Activated CD4-positive, alpha-beta T cell treated with anti-CD3 and anti-CD28 coated beads for 36 hours (primary cell): ENCODE data around the gene CES4A. TPM values are rescaled to one million over a fixed set of nuclear protein-coding genes. Genes with fewer than 3 reads are reported as not detected.
"Not testable (repeated sequence)": the region's sequence is repeated elsewhere in the genome, so short reads cannot be mapped to it uniquely, and the experiment has no call there.

ENCODE experiments used
- ATAC-seq: fragments of 200-7000 bp; cut with Tn5 transposase; one replicate; pipeline ENCODE4 v1.10.0; 2021; ENCODE audit warnings: mild to moderate bottlenecking, moderate library complexity
- CTCF ChIA-PET: fragments of 350-600 bp; sonication (Branson Sonifier 250); formaldehyde crosslinking; loops from one replicate; lab custom pipeline; 2021; ENCODE audit warnings: antibody characterized with exemption; lab: Charles Lee
- POLR2A ChIA-PET: fragments of 350-600 bp; sonication (Branson Sonifier 250); formaldehyde crosslinking; loops from one replicate; lab custom pipeline; 2021; ENCODE audit warnings: antibody characterized with exemption, inconsistent platforms; lab: Charles Lee
- DNase-seq: peaks from one replicate; pipeline ENCODE4 v3.0.0-alpha.2; 2020
- H3K27ac Mint-ChIP-seq: one replicate; pipeline ENCODE4 v1.8.0; 2021; ENCODE audit warnings: mixed read lengths
- H3K27me3 Mint-ChIP-seq: one replicate; pipeline ENCODE4 v1.8.0; 2021; ENCODE audit warnings: mixed read lengths
- H3K36me3 Mint-ChIP-seq: one replicate; pipeline ENCODE4 v1.8.0; 2021; ENCODE audit warnings: low read depth, mixed read lengths
- H3K4me1 Mint-ChIP-seq: one replicate; pipeline ENCODE4 v1.8.0; 2021; ENCODE audit warnings: mixed read lengths
- H3K4me3 Mint-ChIP-seq: one replicate; pipeline ENCODE4 v1.8.0; 2021; ENCODE audit warnings: mild to moderate bottlenecking, moderate library complexity, mixed read lengths
- H3K9me3 Mint-ChIP-seq: one replicate; pipeline ENCODE4 v1.8.0; 2021; ENCODE audit warnings: low read depth, mixed read lengths
- intact Hi-C, 2 experiments: fragments of 100-400 bp; cut with DNase I in 1 of 2; cut with micrococcal nuclease in 1 of 2; formaldehyde crosslinking; loops; one replicate each; pipeline versions ENCODE4 v1.14.2 to v1.15.1; 2022 to 2024; cut with DNase I, micrococcal nuclease
- total RNA-seq, 2 experiments: library from RNA; stranded (reverse); gene quantifications; one replicate each; pipeline ENCODE4 v1.2.3, GENCODE V29; 2021

Gene CES4A
- total RNA-seq, 2 experiments from 2014 or later: 13.5 to 15.7 TPM

GRCh38 chr16:66984892-66985311 is 3.5 kb upstream of the CES4A start:
- ATAC-seq: peak; percentile 87
- H3K4me1 Mint-ChIP-seq: peaks cover 39% of the 10 kb centered on the region
- intact Hi-C loops: loop anchor here (1.0 to 5.0 kb wide), 9 partner anchors 15 to 327 kb away; partner anchors contain the start of genes CBFB (in 1 of the 2), FBXL8 (in 1 of the 2) and TRADD (in 1 of the 2)
- no peaks in the 10 kb centered on the region for H3K9me3 Mint-ChIP-seq
- peak overlapping the region; percentile 96 for H3K27ac Mint-ChIP-seq
- H3K36me3 Mint-ChIP-seq: no peaks in the 10 kb centered on the region
- DNase-seq: peak; percentile 87
- no peaks in the 10 kb centered on the region for H3K27me3 Mint-ChIP-seq
- CTCF ChIA-PET: interaction anchor here (0.7 to 4.0 kb wide), 7 partner anchors 9 to 179 kb away, joined by 3 to 22 read pairs (median 10); no protein-coding TSS in a partner anchor
- POLR2A ChIA-PET: interaction anchor here (1.0 to 2.6 kb wide), 3 partner anchors 29 to 174 kb away, joined by 3 to 20 read pairs (median 3); no protein-coding TSS in a partner anchor
- peak overlapping the region; percentile 53 for H3K4me3 Mint-ChIP-seq

GRCh38 chr16:66986559-66986958 is 1.8 kb upstream of the CES4A start:
- no peak for ATAC-seq

GRCh38 chr16:66991545-66992077 is 3.2 kb downstream of the CES4A start:
- ChIA-PET CTCF (interaction anchor here (1.0 to 2.0 kb wide), 6 partner anchors 19 to 207 kb away, joined by 3 to 9 read pairs (median 6); partner anchors contain the start of genes CES3 and ELMO3), POLR2A (no interaction called here)
- Mint-ChIP-seq H3K4me1 (peaks cover 4% of the 10 kb centered on the region), H3K27me3 (no peaks in the 10 kb centered on the region), H3K36me3 (no peaks in the 10 kb centered on the region), H3K9me3 (no peaks in the 10 kb centered on the region), H3K4me3 (no peak overlapping the region), H3K27ac (no peak overlapping the region)
- DNase-seq: no peak
- ATAC-seq: no peak
- intact Hi-C loops: no loop called here

More at GRCh38 chr16:66986559-66986958, 1.8 kb upstream of the CES4A start:
- ChIA-PET CTCF (interaction anchor here (0.6 to 4.0 kb wide), 3 partner anchors 10 to 169 kb away, joined by 3 to 22 read pairs (median 16); no protein-coding TSS in a partner anchor), POLR2A (no interaction called here)
- no peak for DNase-seq
- no peaks in the 10 kb centered on the region for H3K9me3 Mint-ChIP-seq
- intact Hi-C loops: loop anchor here in 1 of 2 experiments (5.0 kb wide), 1 partner anchor 326 kb away; no protein-coding TSS in a partner anchor
- H3K4me3 Mint-ChIP-seq: peak overlapping the region; percentile 15
- no peaks in the 10 kb centered on the region for H3K27me3 Mint-ChIP-seq
- peak overlapping the region; percentile 76 for H3K27ac Mint-ChIP-seq
- no peaks in the 10 kb centered on the region for H3K36me3 Mint-ChIP-seq
- H3K4me1 Mint-ChIP-seq: peaks cover 32% of the 10 kb centered on the region

GRCh38 chr16:66993558-66993957 is 5.2 kb downstream of the CES4A start:
- H3K36me3 Mint-ChIP-seq, POLR2A ChIA-PET, H3K4me1 Mint-ChIP-seq, H3K27me3 Mint-ChIP-seq, ATAC-seq, intact Hi-C loops, CTCF ChIA-PET, H3K9me3 Mint-ChIP-seq, H3K27ac Mint-ChIP-seq, DNase-seq, H3K4me3 Mint-ChIP-seq: not testable (repeated sequence)

GRCh38 chr16:66996324-66996982 is 8.1 kb downstream of the CES4A start:
- intact Hi-C loops: no loop called here
- POLR2A ChIA-PET: no interaction called here
- no peak overlapping the region for H3K4me3 Mint-ChIP-seq
- CTCF ChIA-PET: interaction anchor here (0.6 to 1.0 kb wide), 2 partner anchors 12 to 430 kb away, joined by 3 read pairs; no protein-coding TSS in a partner anchor
- H3K4me1 Mint-ChIP-seq: peaks cover 11% of the 10 kb centered on the region
- DNase-seq (no peak), ATAC-seq (no peak)
- H3K9me3 Mint-ChIP-seq: no peaks in the 10 kb centered on the region
- no peak overlapping the region for H3K27ac Mint-ChIP-seq
- H3K36me3 Mint-ChIP-seq: no peaks in the 10 kb centered on the region
- no peaks in the 10 kb centered on the region for H3K27me3 Mint-ChIP-seq

GRCh38 chr16:66996983-66997358 is 8.6 kb downstream of the CES4A start:
- Mint-ChIP-seq H3K36me3 (no peaks in the 10 kb centered on the region), H3K4me1 (peaks cover 15% of the 10 kb centered on the region), H3K27me3 (no peaks in the 10 kb centered on the region), H3K27ac (no peak overlapping the region), H3K4me3 (no peak overlapping the region), H3K9me3 (no peaks in the 10 kb centered on the region)
- ATAC-seq: no peak
- CTCF ChIA-PET: interaction anchor here (0.6 to 1.0 kb wide), 3 partner anchors 12 to 430 kb away, joined by 3 read pairs; no protein-coding TSS in a partner anchor
- intact Hi-C loops: no loop called here
- DNase-seq: no peak
- POLR2A ChIA-PET: no interaction called here

GRCh38 chr16:67000384-67001351 is 12.3 kb downstream of the CES4A start:
- DNase-seq (peak; percentile 79), ATAC-seq (peak; percentile 80)
- intact Hi-C loops: loop anchor here (1.0 to 2.0 kb wide), 3 partner anchors 13 to 16 kb away; no protein-coding TSS in a partner anchor
- Mint-ChIP-seq H3K4me1 (peaks cover 15% of the 10 kb centered on the region), H3K27me3 (no peaks in the 10 kb centered on the region), H3K27ac (peak overlapping the region; percentile 87), H3K9me3 (no peaks in the 10 kb centered on the region), H3K36me3 (peaks cover 5% of the 10 kb centered on the region), H3K4me3 (peak overlapping the region; percentile 74)
- POLR2A ChIA-PET: no interaction called here
- CTCF ChIA-PET: interaction anchor here (2.0 kb wide), 1 partner anchor 17 kb away, joined by 5 read pairs; no protein-coding TSS in a partner anchor

- intact Hi-C loops: loop anchor here (1.0 to 2.0 kb wide), 2 partner anchors 12 to 17 kb away; no protein-coding TSS in a partner anchor
- no peaks in the 10 kb centered on the region for H3K27me3 Mint-ChIP-seq
- ChIA-PET POLR2A (no interaction called here), CTCF (interaction anchor here (0.5 to 2.0 kb wide), 2 partner anchors 16 to 265 kb away, joined by 3 to 5 read pairs; no protein-coding TSS in a partner anchor)
- peak overlapping the region; percentile 5 for H3K4me3 Mint-ChIP-seq
- H3K4me1 Mint-ChIP-seq: peaks cover 15% of the 10 kb centered on the region
- no peak for DNase-seq
- no peak for ATAC-seq
- no peaks in the 10 kb centered on the region for H3K9me3 Mint-ChIP-seq
- peaks cover 5% of the 10 kb centered on the region for H3K36me3 Mint-ChIP-seq
- no peak overlapping the region for H3K27ac Mint-ChIP-seq
Measured at GRCh38 chr16:67001726-67002125, 13.3 kb downstream of the CES4A start.

GRCh38 chr16:67006930-67007658 is 18.7 kb downstream of the CES4A start:
- DNase-seq: no peak
- Mint-ChIP-seq H3K9me3 (no peaks in the 10 kb centered on the region), H3K4me3 (no peak overlapping the region), H3K36me3 (peaks cover 5% of the 10 kb centered on the region), H3K27ac (no peak overlapping the region), H3K4me1 (peaks cover 5% of the 10 kb centered on the region), H3K27me3 (no peaks in the 10 kb centered on the region)
- CTCF ChIA-PET: interaction anchor here (0.5 to 1.7 kb wide), 7 partner anchors 11 to 596 kb away, joined by 3 to 14 read pairs (median 4); no protein-coding TSS in a partner anchor
- peak; percentile 37 for ATAC-seq
- POLR2A ChIA-PET: interaction anchor here (0.6 to 1.0 kb wide), 2 partner anchors 99 to 103 kb away, joined by 5 read pairs; no protein-coding TSS in a partner anchor
- intact Hi-C loops: no loop called here

- POLR2A ChIA-PET: interaction anchor here (0.6 kb wide), 1 partner anchor 94 kb away, joined by 3 read pairs; no protein-coding TSS in a partner anchor
- H3K4me1 Mint-ChIP-seq: peaks cover 10% of the 10 kb centered on the region
- H3K27me3 Mint-ChIP-seq: no peaks in the 10 kb centered on the region
- no peaks in the 10 kb centered on the region for H3K9me3 Mint-ChIP-seq
- CTCF ChIA-PET: interaction anchor here (1.2 to 1.9 kb wide), 2 partner anchors 8 to 13 kb away, joined by 3 to 9 read pairs; no protein-coding TSS in a partner anchor
- H3K27ac Mint-ChIP-seq: no peak overlapping the region
- H3K4me3 Mint-ChIP-seq: no peak overlapping the region
- ATAC-seq (no peak), DNase-seq (no peak)
- H3K36me3 Mint-ChIP-seq: peaks cover 3% of the 10 kb centered on the region
- intact Hi-C loops: no loop called here
Measured at GRCh38 chr16:67009158-67009557, 20.8 kb downstream of the CES4A start.
